SK-N-SH (cell line): ENCODE data around the gene CELF4. TPM values are rescaled to one million over a fixed set of nuclear protein-coding genes. Genes with fewer than 3 reads are reported as not detected.

Experiments used
- CTCF ChIA-PET: fragments of 300-600, 350-600 bp; formaldehyde crosslinking; extraction: SDS; loops from one replicate; lab custom pipeline; 2021; lab: Yijun Ruan, JAX
- POLR2A ChIA-PET: fragments of 350-600 bp; sonication (Branson Sonifier 250); formaldehyde crosslinking; extraction: SDS; loops from one replicate; lab custom pipeline; 2020; ENCODE audit warnings: antibody characterized with exemption, inconsistent platforms; lab: Yijun Ruan, JAX
- DNase-seq: peaks from one replicate; pipeline ENCODE4 v3.0.0; 2012
- H2AFZ ChIP-seq: fragments of 200-600 bp; sonication (generic); 2 replicates; pipeline ENCODE4 v1.8.1; 2016; ENCODE audit warnings: antibody characterized with exemption, mild to moderate bottlenecking, low read depth
- H3F3A ChIP-seq: fragments of 200-600 bp; sonication (generic); replicated peaks from 2 replicates; pipeline ENCODE3; 2016; ENCODE audit warnings: antibody characterized with exemption, mild to moderate bottlenecking; ENCODE audit not compliant: insufficient read depth
- H3K27ac ChIP-seq, 2 experiments: fragments of 200-500 bp in 1 of 2; fragments of 200-600 bp in 1 of 2; sonication (Bioruptor generic) in 1 of 2; sonication (generic), shearing (Covaris generic) in 1 of 2; 2 replicates each; pipeline versions ENCODE4 v1.5.1 to v1.6.1; 2014 to 2016; ENCODE audit warnings: low read depth in 2 of 2, inconsistent platforms in 1 of 2, low read length in 1 of 2, mild to moderate bottlenecking in 1 of 2, mixed read lengths in 1 of 2
- H3K27me3 ChIP-seq: fragments of 200-600 bp; sonication (generic), shearing (Covaris generic); 2 replicates; pipeline ENCODE4 v1.6.1; 2016; ENCODE audit warnings: mixed run types; ENCODE audit not compliant: insufficient read depth
- H3K36me3 ChIP-seq, 2 experiments: fragments of 200-500 bp in 1 of 2; fragments of 200-600 bp in 1 of 2; sonication (Bioruptor generic) in 1 of 2; sonication (generic) in 1 of 2; replicated peaks in 1 of 2; 2 replicates each; pipeline versions ENCODE3 to v1.5.1; 2014 to 2016; ENCODE audit warnings: low read length in 1 of 2, mild to moderate bottlenecking in 1 of 2; ENCODE audit not compliant: insufficient read depth in 2 of 2, control insufficient read depth in 1 of 2
- H3K4me1 ChIP-seq, 2 experiments: fragments of 200-500 bp in 1 of 2; fragments of 200-600 bp in 1 of 2; sonication (Bioruptor generic) in 1 of 2; sonication (generic), shearing (Covaris generic) in 1 of 2; 2 replicates each; pipeline versions ENCODE4 v1.5.1 to v1.6.1; 2014 to 2016; ENCODE audit warnings: low read depth in 1 of 2, low read length in 1 of 2, mixed run types in 1 of 2; ENCODE audit not compliant: insufficient read depth in 2 of 2, control insufficient read depth in 1 of 2
- H3K4me2 ChIP-seq: fragments of 200-600 bp; sonication (generic), shearing (Covaris generic); 2 replicates; pipeline ENCODE4 v1.6.1; 2017; ENCODE audit warnings: mixed run types
- H3K4me3 ChIP-seq, 2 experiments: fragments of 200-500 bp in 1 of 2; fragments of 200-600 bp in 1 of 2; sonication (Bioruptor generic) in 1 of 2; sonication (generic), shearing (Covaris generic) in 1 of 2; 2 replicates each; pipeline versions ENCODE4 v1.5.1 to v1.8.1; 2014 to 2016; ENCODE audit warnings: low read depth in 2 of 2, inconsistent platforms in 1 of 2, low read length in 1 of 2, mild to moderate bottlenecking in 1 of 2, mixed read lengths in 1 of 2, moderate library complexity in 1 of 2
- H3K79me2 ChIP-seq: fragments of 200-600 bp; sonication (generic); 2 replicates; pipeline ENCODE4 v1.8.1; 2017; ENCODE audit warnings: mild to moderate bottlenecking; ENCODE audit not compliant: insufficient read depth
- H3K9ac ChIP-seq: fragments of 200-600 bp; sonication (generic); 2 replicates; pipeline ENCODE4 v1.6.1; 2017; ENCODE audit warnings: mixed run types
- H3K9me2 ChIP-seq: fragments of 200-600 bp; sonication (generic); 2 replicates; pipeline ENCODE4 v1.6.1; 2017; ENCODE audit warnings: mixed run types
- H3K9me3 ChIP-seq: fragments of 200-600 bp; sonication (generic); 2 replicates; pipeline ENCODE4 v1.6.1; 2017; ENCODE audit warnings: mixed run types, mild to moderate bottlenecking, moderate library complexity
- H4K20me1 ChIP-seq: fragments of 200-600 bp; sonication (generic); 2 replicates; pipeline ENCODE4 v1.6.1; 2017; ENCODE audit warnings: mild to moderate bottlenecking, mixed run types; ENCODE audit not compliant: insufficient read depth
- FOSL2 ChIP-seq: IDR thresholded peaks from 2 replicates; pipeline ENCODE4 v1.4.0; 2012; ENCODE audit warnings: low read depth, mild to moderate bottlenecking, moderate library complexity, borderline replicate concordance
- FOXM1 ChIP-seq: IDR thresholded peaks from 2 replicates; pipeline ENCODE4 v1.4.0; 2012; ENCODE audit warnings: low read depth, mild to moderate bottlenecking
- GABPA ChIP-seq: IDR thresholded peaks from 2 replicates; pipeline ENCODE4 v1.4.0; 2012; ENCODE audit warnings: low read depth, mild to moderate bottlenecking
- JUND ChIP-seq: IDR thresholded peaks from 2 replicates; pipeline ENCODE4 v1.4.0; 2012
- MEF2A ChIP-seq: IDR thresholded peaks from 2 replicates; pipeline ENCODE4 v1.4.0; 2012; ENCODE audit warnings: low read depth, borderline replicate concordance
- MXI1 ChIP-seq: IDR thresholded peaks from 2 replicates; pipeline ENCODE4 v1.6.1; 2012; ENCODE audit warnings: mild to moderate bottlenecking, low read depth, low read length, improper control_type of control experiment
- POLR2AphosphoS5 ChIP-seq: IDR thresholded peaks from 2 replicates; pipeline ENCODE4 v1.6.1; 2012; ENCODE audit warnings: low read depth, low read length
- RFX5 ChIP-seq: IDR thresholded peaks from 2 replicates; pipeline ENCODE4 v1.6.1; 2012; ENCODE audit warnings: mild to moderate bottlenecking, improper control_type of control experiment, low read length
- TAF1 ChIP-seq: IDR thresholded peaks from 2 replicates; pipeline ENCODE4 v1.6.1; 2012; ENCODE audit warnings: low read depth, mild to moderate bottlenecking, low read length, moderate library complexity, borderline replicate concordance
- YY1 ChIP-seq: IDR thresholded peaks from 2 replicates; pipeline ENCODE4 v1.4.0; 2012; ENCODE audit warnings: low read depth, mild to moderate bottlenecking
- WGBS: methylation state at CpG from one replicate; pipeline ENCODE4 v1.1.6; 2017; ENCODE audit warnings: low lambda C conversion rate; 5-methylcytosine and 5-hydroxymethylcytosine counted together
- polyA plus RNA-seq, 3 experiments: library from polyadenylated mRNA; depleted of rRNA; stranded (reverse); fragments of >200 nt; gene quantifications; 2 replicates each; pipeline ENCODE4 v1.2.3, GENCODE V29; 2012
- TF ChIP-seq, protein P1 (sequence below): IDR thresholded peaks from 2 replicates; pipeline ENCODE4 v1.4.0; 2012; ENCODE audit warnings: low read depth, borderline replicate concordance
- TF ChIP-seq, protein P2 (sequence below): IDR thresholded peaks from 2 replicates; pipeline ENCODE4 v1.4.0; 2012; ENCODE audit warnings: low read depth
- TF ChIP-seq, protein P3 (sequence below): fragments of 150-350 bp; IDR thresholded peaks from 2 replicates; pipeline ENCODE4 v1.6.1; 2017; ENCODE audit warnings: antibody characterized with exemption, low read length, low read depth, borderline replicate concordance
- TF ChIP-seq, protein P4 (sequence below): IDR thresholded peaks from 2 replicates; pipeline ENCODE4; 2012

Gene CELF4
- polyA plus RNA-seq, 1 of the 3 experiments (the other 2 are of a cell fraction) = 0.26 TPM

DNA sequence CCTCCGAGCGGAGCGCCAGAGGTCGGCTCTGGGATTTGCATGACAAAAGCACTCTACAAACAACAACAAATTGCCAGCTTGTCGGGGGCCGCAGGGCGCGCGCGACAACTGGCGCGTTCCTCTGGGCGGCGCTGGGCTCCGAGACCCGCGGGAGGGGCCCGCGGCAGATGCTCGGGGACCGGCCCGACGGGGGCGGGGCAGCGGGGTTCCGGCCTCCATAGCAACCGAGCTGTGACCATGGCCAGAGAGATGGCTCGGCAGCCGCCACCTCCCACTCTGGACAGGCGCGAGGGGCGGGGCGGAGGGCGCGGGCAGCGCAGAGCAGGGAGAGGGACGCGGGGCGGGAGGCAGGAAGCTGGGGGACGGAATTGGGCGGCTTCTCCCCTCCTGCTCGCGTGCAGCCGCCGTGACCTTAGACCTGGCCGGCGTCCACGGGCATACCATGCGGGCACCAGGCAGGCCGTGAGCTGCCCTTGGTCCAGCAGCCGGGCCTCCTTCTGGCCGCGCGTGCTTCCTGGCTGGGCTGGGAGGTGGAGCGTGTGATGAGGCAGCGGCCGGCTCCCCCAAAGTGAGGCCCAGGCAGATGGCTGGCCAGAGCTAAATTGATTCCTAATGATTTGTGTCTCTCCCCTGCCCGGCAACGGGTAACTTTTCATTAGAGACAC lies 171.5 kb downstream of the CELF4 start (continued):
- TF ChIP-seq, protein P1, sequence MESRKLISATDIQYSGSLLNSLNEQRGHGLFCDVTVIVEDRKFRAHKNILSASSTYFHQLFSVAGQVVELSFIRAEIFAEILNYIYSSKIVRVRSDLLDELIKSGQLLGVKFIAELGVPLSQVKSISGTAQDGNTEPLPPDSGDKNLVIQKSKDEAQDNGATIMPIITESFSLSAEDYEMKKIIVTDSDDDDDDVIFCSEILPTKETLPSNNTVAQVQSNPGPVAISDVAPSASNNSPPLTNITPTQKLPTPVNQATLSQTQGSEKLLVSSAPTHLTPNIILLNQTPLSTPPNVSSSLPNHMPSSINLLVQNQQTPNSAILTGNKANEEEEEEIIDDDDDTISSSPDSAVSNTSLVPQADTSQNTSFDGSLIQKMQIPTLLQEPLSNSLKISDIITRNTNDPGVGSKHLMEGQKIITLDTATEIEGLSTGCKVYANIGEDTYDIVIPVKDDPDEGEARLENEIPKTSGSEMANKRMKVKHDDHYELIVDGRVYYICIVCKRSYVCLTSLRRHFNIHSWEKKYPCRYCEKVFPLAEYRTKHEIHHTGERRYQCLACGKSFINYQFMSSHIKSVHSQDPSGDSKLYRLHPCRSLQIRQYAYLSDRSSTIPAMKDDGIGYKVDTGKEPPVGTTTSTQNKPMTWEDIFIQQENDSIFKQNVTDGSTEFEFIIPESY = no peak

DNA sequence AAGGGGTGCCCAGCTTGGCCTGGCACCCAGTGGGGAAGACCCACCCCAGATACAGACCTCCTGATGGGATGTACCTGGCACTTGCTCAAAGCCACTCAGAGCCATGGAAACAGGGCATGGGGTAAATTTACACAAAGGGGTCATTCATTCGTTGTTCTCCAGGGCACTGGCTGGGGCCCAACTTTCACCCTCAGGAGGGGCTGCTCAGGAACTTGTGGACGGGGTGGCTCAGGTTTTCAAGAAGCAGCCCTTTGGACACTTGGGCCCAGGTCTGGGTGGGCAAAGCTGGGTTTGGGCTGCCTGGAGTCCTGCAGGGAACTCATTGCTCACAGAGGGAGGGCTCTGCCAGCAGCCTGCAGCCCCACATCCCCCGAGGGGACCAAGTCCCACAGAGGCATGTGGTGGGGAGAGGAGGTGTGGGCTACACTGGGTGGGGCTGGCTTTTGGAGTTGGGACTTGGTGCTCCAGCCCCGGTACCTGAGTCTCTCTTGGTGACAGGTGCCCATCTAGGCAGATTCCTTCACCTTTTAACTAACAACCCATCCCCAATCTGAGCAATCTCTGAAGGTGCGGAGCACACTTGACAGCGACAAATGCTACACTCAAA lies 172.3 kb downstream of the CELF4 start:
- CTCF ChIA-PET = interaction anchor here (0.7 to 2.3 kb wide), 8 partner anchors 8 to 385 kb away, joined by 3 to 8 read pairs (median 4); no protein-coding TSS in a partner anchor
- POLR2A ChIA-PET = interaction anchor here (0.8 to 1.4 kb wide), 5 partner anchors 9 to 146 kb away, joined by 3 to 5 read pairs (median 3); no protein-coding TSS in a partner anchor
- peak overlapping the region; percentile 88; the same call in 1 of the 2 replicates for H3K4me2 ChIP-seq

More for the DNA sequence above, 172.3 kb downstream of the CELF4 start:
- Histone ChIP-seq H3K9ac (no peak overlapping the region), H3F3A (no peaks in the 10 kb centered on the region), H2AFZ (no peak overlapping the region), H3K27me3 (no peaks in the 10 kb centered on the region), H3K9me3 (no peaks in the 10 kb centered on the region), H3K27ac (peak overlapping the region in 1 of 2 experiments; percentile 96; a peak in 2 of 4 replicates), H3K4me1 (peaks cover 0 to 59% of the 10 kb centered on the region in 2 experiments; a peak in 1 of 4 replicates), H4K20me1 (no peaks in the 10 kb centered on the region), H3K79me2 (no peaks in the 10 kb centered on the region), H3K9me2 (no peaks in the 10 kb centered on the region), H3K36me3 (no peaks in the 10 kb centered on the region), H3K4me3 (peak overlapping the region in 1 of 2 experiments; percentile 44; a peak in 2 of 4 replicates)
- 54% methylated on average over 4 of the region's 6 CpGs for WGBS
- TF ChIP-seq MXI1 (no peak), POLR2AphosphoS5 (no peak), GABPA (no peak), FOXM1 (no peak), RFX5 (no peak), TAF1 (no peak), JUND (no peak), MEF2A (no peak), YY1 (no peak), FOSL2 (no peak)
- TF ChIP-seq, protein P2, sequence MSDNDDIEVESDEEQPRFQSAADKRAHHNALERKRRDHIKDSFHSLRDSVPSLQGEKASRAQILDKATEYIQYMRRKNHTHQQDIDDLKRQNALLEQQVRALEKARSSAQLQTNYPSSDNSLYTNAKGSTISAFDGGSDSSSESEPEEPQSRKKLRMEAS = no peak
- TF ChIP-seq, protein P3, sequence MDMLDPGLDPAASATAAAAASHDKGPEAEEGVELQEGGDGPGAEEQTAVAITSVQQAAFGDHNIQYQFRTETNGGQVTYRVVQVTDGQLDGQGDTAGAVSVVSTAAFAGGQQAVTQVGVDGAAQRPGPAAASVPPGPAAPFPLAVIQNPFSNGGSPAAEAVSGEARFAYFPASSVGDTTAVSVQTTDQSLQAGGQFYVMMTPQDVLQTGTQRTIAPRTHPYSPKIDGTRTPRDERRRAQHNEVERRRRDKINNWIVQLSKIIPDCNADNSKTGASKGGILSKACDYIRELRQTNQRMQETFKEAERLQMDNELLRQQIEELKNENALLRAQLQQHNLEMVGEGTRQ = no peak
- TF ChIP-seq, protein P4, sequence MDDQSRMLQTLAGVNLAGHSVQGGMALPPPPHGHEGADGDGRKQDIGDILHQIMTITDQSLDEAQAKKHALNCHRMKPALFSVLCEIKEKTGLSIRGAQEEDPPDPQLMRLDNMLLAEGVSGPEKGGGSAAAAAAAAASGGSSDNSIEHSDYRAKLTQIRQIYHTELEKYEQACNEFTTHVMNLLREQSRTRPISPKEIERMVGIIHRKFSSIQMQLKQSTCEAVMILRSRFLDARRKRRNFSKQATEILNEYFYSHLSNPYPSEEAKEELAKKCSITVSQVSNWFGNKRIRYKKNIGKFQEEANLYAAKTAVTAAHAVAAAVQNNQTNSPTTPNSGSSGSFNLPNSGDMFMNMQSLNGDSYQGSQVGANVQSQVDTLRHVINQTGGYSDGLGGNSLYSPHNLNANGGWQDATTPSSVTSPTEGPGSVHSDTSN = no peak
- DNase-seq = peak; percentile 68
